Anterior cingulate cortex (tissue), 58 donors: Measurements from ENCODE around the gene NME5.
A peak's percentile ranks its signal among the peaks of the same experiment; 100 is the strongest.
"Not testable (repeated sequence)": the region's sequence is repeated elsewhere in the genome, so short reads cannot be mapped to it uniquely, and the experiment has no call there.

Source experiments
- DNase-seq, 58 donors: peaks; one replicate each; lab custom pipeline; 2025; lab: John Stamatoyannopoulos, UW

NME5 gene

DNA sequence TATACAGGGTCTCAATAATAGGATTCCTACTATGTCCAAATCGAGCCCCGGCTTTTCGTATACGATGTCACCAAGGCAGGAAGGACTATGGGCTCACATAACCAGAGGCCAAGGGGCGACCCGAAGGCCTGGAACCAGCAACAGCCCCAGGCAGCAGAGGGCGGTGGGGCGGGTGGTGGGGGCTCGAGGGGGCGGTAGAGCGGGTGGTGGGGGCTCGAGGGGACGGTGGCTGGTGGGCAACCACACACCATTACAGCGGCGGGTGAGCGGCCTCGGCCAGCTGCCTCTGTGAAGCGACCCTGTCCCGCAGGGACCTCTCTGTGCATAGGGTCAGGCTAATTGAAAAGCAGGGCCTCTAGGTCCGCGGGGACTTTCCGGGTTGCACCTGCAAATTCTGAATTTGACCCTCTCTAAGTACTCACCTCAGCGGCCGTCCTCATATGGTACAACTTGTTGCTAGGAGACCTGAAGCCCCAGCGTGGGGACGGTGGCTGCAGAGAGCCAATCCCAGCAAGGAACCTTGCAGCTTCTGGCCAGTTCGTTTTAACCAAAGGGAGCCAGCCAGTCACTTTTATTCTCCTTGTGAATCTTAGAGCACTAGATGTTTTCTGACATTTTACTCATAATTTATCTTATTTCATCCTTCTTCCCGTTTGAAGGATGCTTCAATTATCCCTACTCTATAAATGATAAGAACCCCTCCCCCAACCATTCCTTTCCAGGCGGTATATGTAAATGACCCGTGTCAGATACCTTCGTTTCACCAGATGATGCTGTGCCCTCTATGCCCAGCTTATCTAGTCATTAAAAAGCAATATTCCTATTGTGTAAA, at the start of gene NME5:
Gene NME5, minus strand, starts transcription at position 480 of the 832 bp plus-strand sequence. CDS start 648 bp downstream, outside the sequence.
- peak in 57 of 58 donors; percentile 10 to 86 (median 54) for DNase-seq

DNA sequence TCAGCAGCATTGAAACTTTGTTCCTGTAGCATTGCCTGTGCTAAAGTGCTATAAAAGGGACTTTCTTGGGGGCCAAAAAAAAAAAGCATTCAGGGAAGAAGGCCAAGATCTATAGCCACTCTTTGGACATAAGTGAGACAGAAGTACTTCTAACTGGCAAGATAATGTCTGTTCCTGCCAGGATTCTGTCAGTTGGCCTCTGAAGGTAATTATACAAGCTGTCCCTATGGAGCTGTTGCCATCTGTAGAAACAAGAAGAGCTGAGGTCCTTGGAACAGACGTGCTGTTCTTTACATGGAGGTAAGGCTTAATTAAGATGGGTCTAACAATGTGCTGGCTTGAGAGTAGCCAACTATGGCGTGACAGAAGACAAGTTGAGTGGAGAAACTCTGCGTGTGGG, 49.4 kb upstream of the NME5 start:
- DNase-seq, result peak in 1 of 58 donors; percentile 4

DNA sequence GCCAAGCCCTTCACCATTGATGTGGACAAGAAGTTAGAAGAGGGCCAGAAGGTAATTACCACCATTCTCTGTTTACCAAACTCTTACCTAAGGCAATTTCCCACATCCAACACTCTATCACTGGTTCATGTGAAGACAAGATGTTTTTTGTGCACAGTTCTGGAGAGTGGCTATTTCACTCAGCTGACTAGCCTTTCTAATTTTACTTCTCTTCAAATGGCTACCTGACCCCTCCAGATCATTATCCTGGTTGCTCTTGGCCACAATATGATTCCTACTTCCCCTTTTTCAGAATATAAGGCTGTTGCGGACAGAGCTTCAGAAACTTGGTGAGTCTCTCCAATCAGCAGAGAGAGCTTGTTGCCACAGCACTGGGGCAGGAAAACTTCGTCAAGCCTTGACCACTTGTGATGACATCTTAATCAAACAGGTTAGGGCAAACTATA, 46.8 kb upstream of the NME5 start:
- DNase-seq, result no peak

DNA sequence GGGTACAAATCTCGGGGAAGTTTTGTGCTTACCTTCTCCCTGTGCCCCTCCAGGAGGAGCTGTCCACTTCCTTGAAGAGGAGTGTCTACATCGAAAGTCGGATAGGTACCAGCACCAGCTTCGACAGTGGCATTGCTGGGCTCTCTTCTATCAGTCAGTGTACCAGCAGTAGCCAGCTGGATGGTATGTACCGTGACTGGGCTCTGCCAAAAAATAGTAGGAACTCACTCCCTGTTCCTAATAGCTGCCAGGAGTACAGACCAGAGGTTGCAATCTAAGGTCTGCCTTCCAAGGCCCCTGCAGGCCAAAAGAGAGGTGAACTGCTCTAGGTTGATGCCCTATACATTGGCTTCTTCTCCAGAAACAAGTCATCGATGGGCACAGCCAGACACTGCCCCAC, 43.6 kb upstream of the NME5 start:
- no peak for DNase-seq

DNA sequence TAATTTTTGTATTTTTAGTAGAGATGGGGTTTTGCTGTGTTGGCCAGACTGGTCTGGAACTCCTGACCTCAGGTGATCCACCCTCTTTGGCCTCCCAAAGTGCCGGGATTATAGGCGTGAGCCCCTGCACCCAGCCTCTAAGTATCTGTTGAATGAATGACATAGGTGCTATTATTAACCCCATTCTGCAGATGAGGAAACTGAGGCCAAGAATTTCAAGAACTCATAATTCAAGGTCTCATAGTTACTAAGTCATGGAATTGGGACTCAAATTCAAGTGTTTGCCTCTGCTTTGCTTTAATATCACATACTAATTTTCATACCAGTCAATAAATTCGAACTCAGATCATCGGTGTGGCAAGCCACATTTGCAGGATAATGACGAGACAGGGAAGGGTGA, 41.6 kb upstream of the NME5 start:
- no peak for DNase-seq

DNA sequence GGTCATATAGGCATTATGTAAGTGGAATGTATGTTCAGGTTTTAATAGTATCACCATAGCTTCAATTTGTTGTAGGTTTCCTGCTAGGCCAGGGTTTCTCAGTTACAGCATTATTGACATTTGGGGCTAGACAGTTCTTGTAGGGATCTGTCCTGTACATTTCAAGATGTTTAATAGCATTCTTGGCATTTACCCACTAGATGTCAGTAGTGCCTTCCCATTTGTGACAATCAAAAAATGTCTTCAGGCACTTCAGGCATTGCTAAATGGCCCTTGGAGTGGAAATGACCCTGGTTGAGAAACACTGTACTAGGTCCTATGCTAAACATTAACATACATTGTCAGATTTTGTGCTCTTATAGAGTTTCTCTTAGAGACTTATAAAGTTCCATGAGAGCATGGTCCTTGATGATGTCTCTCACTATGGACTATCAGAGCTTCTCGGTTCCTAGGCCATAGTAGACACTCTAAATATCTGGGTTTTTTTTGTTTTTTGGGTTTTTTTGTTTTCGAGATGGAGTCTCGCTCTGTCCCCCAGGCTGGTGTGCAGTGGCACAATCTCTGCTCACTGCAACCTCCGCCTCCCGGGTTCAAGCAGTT, 41.1 kb upstream of the NME5 start:
- peak in 1 of 58 donors; percentile 1 for DNase-seq

DNA sequence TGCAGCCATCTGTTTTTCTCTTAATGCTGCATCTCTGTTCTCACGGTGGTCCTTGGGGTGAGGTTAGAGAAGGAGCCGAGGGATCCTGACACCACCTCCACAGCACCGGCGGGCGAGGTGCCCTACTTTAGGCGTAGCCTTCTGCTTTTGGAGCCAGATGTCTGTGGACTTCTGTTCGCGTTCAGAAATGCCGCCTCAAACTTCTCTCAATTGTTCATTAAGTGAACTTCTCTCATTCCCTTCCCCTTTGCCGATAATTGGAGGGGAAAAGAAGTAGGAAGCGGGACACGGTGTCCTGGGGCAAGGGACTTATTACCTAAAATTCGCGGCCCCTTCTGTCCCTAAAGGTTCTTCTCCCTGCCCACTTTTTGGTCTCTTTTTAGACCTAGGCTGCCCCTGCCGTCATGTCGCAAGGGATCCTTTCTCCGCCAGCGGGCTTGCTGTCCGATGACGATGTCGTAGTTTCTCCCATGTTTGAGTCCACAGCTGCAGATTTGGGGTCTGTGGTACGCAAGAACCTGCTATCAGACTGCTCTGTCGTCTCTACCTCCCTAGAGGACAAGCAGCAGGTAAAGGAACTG, 40.1 kb upstream of the NME5 start:
- no peak for DNase-seq

DNA sequence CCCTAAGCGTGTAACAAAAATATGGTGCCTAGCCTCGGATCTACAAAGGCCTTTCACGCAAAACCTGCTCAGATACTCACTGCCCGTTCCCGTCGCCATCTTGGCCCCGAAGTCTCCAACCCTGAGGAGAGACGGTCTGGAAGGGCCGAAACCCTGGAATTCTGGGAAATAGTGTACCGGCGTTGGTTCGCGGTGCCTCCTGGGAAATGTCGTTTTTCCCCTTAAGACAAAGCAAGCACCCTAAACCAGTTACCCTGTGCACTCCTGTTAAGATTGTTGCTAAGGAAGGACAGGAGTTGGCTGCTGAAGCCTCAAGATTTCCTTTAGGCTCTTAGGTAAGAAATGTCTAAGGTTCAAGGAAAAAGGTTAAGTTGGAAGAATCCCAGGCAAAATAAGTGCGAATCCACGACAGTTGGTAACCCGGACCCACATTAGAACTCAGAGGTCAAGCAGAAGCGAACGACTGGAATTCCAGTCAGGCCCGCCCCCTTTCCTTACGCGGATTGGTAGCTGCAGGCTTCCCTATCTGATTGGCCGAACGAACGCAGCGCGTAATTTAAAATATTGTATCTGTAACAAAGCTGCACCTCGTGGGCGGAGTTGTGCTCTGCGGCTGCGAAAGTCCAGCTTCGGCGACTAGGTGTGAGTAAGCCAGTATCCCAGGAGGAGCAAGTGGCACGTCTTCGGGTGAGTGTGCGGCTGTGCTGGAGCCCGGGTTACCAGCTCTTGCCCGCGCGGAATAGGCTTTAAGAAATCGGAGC, 39.5 kb upstream of the NME5 start, which contains the start of the genes BRD8 and KIF20A:
Gene BRD8, minus strand, starts transcription at position 115 of the 761 bp plus-strand sequence. Its CDS starts 16 bp downstream, at position 99.
Gene KIF20A, plus strand, starts transcription at position 597 of the 761 bp plus-strand sequence. CDS start 569 bp downstream, outside the sequence.
- DNase-seq, result peak; percentile 46 to 98 (median 93)

- peak in 30 of 58 donors; percentile 1 to 46 (median 18) for DNase-seq
These were observed 38.8 kb upstream of the NME5 start for GRCh38 chr5:138177941-138178515.

DNA sequence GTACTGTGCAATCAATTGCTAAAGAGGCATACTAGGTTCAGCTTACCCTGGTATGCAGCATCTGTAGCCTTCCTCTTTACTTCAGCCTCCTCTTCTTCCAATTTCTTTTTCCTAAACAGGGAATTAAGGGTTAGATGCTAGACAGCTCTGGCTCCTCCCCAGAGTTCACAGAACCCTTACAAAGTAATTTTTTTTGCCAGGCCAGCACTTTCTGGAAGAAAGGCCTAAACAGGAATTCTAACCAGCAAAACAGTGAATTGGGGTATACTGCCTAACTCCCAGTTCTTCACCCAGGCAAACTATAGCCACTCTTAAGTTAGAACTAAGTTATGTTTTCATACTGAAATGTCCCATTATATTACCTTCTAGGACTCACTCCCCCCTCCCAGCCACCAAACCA, 31.1 kb upstream of the NME5 start:
- DNase-seq, result no peak

DNA sequence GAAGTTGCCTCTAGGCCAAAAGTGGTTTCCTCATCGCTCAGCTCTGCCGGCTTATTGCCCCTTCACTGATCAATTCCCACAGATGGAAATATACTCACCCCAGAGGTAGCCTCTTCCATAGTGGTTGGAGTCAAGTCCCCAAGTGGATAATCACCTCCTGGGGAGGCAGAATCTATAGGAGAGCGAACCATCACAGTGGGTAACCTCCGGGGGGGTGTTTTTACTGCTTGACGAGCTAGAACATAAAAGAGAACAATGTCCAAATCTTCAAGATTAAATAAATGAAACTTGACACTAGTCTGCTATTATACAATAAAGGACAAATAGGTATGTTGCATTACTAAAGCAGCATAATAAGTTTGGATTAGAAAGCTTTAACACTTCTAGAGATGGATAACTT, 29.9 kb upstream of the NME5 start:
- no peak for DNase-seq

DNA sequence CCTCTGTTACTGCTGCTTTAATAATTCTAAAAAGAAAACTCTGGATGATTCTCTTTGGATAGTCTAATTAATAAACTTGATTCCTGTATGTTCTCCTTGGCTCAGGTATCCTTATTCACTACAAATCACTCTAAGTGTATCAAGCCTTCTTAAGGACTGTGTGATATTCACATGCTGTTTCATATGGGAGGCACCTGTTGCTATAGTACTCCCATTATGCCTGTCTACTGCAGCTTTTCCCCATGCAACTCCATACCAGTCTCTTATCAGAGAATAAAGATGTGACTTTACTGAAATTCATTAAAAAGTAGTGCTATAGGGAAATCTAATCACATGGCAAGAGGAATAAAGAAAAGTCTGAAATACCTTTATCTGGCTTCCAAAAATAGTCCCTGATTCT, 24.5 kb upstream of the NME5 start:
- DNase-seq, result no peak

- DNase-seq, result no peak
These were observed 21.5 kb upstream of the NME5 start for GRCh38 chr5:138160706-138161105.

GRCh38 chr5:138159666-138160065, 20.4 kb upstream of the NME5 start:
- DNase-seq, result peak in 4 of 58 donors; percentile 2 to 24 (median 4)

- no peak for DNase-seq
These were observed 18.4 kb upstream of the NME5 start for GRCh38 chr5:138157626-138158025.

DNA sequence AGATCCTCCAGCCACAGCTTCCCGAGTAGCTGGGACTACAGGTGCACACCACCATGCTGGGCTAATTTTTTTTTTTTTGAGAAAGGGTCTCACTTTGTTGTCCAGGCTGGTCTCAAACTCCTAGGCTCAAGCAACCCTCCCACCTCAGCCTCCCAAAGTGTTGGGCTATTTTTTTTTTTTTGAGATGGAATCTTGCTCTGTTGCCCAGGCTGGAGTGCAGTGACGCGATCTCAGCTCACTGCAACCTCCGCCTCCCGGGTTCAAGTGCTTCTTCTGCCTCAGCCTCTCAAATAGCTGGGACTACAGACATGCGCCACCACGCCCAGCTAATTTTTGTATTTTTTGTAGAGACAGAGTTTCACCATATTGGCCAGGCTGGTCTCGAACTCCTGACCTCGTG, 16.7 kb upstream of the NME5 start:
- DNase-seq, result not testable (repeated sequence)

- DNase-seq, result no peak
These were observed 10.3 kb upstream of the NME5 start for GRCh38 chr5:138149530-138149929.

DNA sequence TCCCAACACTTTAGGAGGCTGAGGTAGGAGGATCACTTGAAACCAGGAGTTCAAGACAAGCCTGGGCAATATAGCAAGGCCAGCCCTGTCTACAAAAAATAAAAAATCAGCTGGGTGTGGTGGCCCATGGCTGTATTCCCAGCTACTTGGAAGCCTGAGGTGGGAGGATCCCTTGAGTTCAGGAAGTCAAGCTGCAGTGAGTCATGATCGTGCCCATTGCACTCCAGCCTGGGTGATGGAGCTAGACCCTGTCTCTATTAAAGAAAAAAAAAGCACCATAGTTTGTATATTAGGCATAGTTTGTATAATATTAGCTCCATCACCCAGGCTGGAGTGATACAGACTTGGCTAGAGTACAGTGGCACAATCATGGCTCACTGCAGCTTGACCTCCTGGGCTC, 9.6 kb upstream of the NME5 start:
- no peak for DNase-seq

DNA sequence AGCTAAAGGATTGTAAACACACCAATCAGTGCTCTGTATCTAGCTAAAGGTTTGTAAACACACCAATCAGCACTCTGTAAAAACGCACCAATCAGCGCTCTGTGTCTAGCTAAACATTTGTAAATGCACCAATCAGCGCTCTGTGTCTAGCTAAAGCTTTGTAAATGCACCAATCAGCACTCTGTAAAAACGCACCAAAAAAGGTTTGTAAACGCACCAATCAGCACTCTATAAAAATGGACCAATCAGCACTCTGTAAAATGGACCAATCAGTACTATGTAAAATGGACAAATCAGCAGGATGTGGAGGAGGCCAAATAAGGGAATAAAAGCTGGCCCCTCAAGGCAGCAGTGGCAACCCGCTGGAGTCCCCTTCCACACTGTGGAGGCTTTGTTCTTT, 4.3 kb upstream of the NME5 start:
- DNase-seq, result not testable (repeated sequence)

- no peak for DNase-seq
These were observed 2.5 kb upstream of the NME5 start for GRCh38 chr5:138141734-138142133.
